H1 (cell line): ENCODE data around the gene TM9SF1. TPM values are rescaled to one million over a fixed set of nuclear protein-coding genes. Genes with fewer than 3 reads are reported as not detected.

Source experiments
- CTCF ChIA-PET: fragments of 300-600 bp; sonication (Branson Sonifier 250); formaldehyde crosslinking; loops from one replicate; lab custom pipeline; 2021; ENCODE audit not compliant: partially characterized antibody; lab: Charles Lee
- POLR2A ChIA-PET: fragments of 300-600 bp; sonication (Branson Sonifier 250); formaldehyde crosslinking; loops from one replicate; lab custom pipeline; 2021; ENCODE audit warnings: inconsistent platforms; ENCODE audit not compliant: partially characterized antibody; lab: Charles Lee
- DNase-seq, 2 experiments: peaks; one replicate each; pipeline versions ENCODE4 v3.0.0 to v3.0.0-alpha.2; 2010 to 2022; ENCODE audit warnings: low spot score in 2 of 2, low read depth in 1 of 2, mixed read lengths in 1 of 2
- FAIRE-seq: peaks from 2 replicates; lab custom pipeline; 2011; peaks lifted over from hg19 to GRCh38; lab: Jason Lieb, UNC
- H2AFZ ChIP-seq: 2 replicates; pipeline ENCODE4 v1.8.1; 2012; ENCODE audit warnings: low read length, inconsistent platforms
- H2AK5ac ChIP-seq: 2 replicates; pipeline ENCODE4 v1.6.1; 2013; ENCODE audit warnings: low read depth, low read length
- H2BK120ac ChIP-seq: replicated peaks from 2 replicates; pipeline ENCODE3; 2013; ENCODE audit warnings: low read depth, low read length, inconsistent platforms
- H2BK12ac ChIP-seq: 2 replicates; pipeline ENCODE4 v1.6.1; 2013; ENCODE audit warnings: low read depth, low read length
- H2BK15ac ChIP-seq: 2 replicates; pipeline ENCODE4 v1.6.1; 2013; ENCODE audit warnings: low read length
- H2BK20ac ChIP-seq: 2 replicates; pipeline ENCODE4 v1.6.1; 2013; ENCODE audit warnings: low read length
- H2BK5ac ChIP-seq: 2 replicates; pipeline ENCODE4 v1.6.1; 2013; ENCODE audit warnings: low read depth, low read length
- H3K14ac ChIP-seq: 2 replicates; pipeline ENCODE4 v1.6.1; 2013; ENCODE audit warnings: inconsistent platforms; ENCODE audit not compliant: insufficient read length
- H3K18ac ChIP-seq: 2 replicates; pipeline ENCODE4 v1.6.1; 2013; ENCODE audit warnings: low read length; ENCODE audit errors: extremely low read depth
- H3K23ac ChIP-seq: 2 replicates; pipeline ENCODE4 v1.6.1; 2013; ENCODE audit warnings: inconsistent platforms; ENCODE audit not compliant: insufficient read length
- H3K23me2 ChIP-seq: 2 replicates; pipeline ENCODE4 v1.6.1; 2013; ENCODE audit warnings: low read depth, low read length
- H3K27ac ChIP-seq: 2 replicates; pipeline ENCODE4 v1.6.1; 2011; ENCODE audit warnings: low read depth, low read length, inconsistent platforms
- H3K27me3 ChIP-seq, 4 experiments: replicated peaks in 1 of 4; 1 replicate in 1 of 4; 2 replicates in 3 of 4; pipeline versions ENCODE4 v1.6.1 to v1.8.1; 2011 to 2013; ENCODE audit warnings: low read length in 3 of 4, mild to moderate bottlenecking in 3 of 4, inconsistent platforms in 2 of 4, mixed read lengths in 2 of 4, moderate library complexity in 1 of 4; ENCODE audit not compliant: control insufficient read depth in 3 of 4, insufficient read depth in 3 of 4; ENCODE audit errors: extremely low read depth in 1 of 4
- H3K36me3 ChIP-seq, 4 experiments: 2 replicates each; pipeline versions ENCODE4 v1.6.1 to v1.8.1; 2011 to 2013; ENCODE audit warnings: mild to moderate bottlenecking in 4 of 4, low read length in 3 of 4, moderate library complexity in 2 of 4, control low read depth in 1 of 4, inconsistent platforms in 1 of 4; ENCODE audit not compliant: insufficient read depth in 4 of 4, control insufficient read depth in 2 of 4
- H3K4ac ChIP-seq: replicated peaks from 2 replicates; pipeline ENCODE3; 2013; ENCODE audit warnings: low read length, low read depth, mixed read lengths, inconsistent platforms; ENCODE audit not compliant: insufficient read length
- H3K4me1 ChIP-seq, 4 experiments: replicated peaks in 1 of 4; 1 replicate in 1 of 4; 2 replicates in 3 of 4; pipeline versions ENCODE4 v1.6.1 to v1.8.1; 2011 to 2013; ENCODE audit warnings: low read length in 3 of 4, inconsistent platforms in 2 of 4, mixed read lengths in 1 of 4; ENCODE audit not compliant: insufficient read depth in 4 of 4, control insufficient read depth in 3 of 4
- H3K4me2 ChIP-seq, 2 experiments: 2 replicates each; pipeline versions ENCODE4 v1.6.1 to v1.8.1; 2011 to 2013; ENCODE audit warnings: low read depth in 2 of 2, low read length in 2 of 2, control low read depth in 1 of 2, inconsistent platforms in 1 of 2, mild to moderate bottlenecking in 1 of 2; ENCODE audit not compliant: insufficient read depth in 1 of 2
- H3K4me3 ChIP-seq, 4 experiments: fragments of 200-600, 300-600 bp in 1 of 4; sonication (generic), shearing (Covaris generic), sonication (Bioruptor Twin) in 1 of 4; 2 replicates each; pipeline versions ENCODE4 v1.5.1 to v1.8.1; 2011 to 2016; ENCODE audit warnings: low read length in 4 of 4, low read depth in 3 of 4, control low read depth in 2 of 4, inconsistent platforms in 2 of 4, mild to moderate bottlenecking in 2 of 4, mixed read lengths in 1 of 4, moderate library complexity in 1 of 4; ENCODE audit not compliant: insufficient read depth in 2 of 4; ENCODE audit errors: extremely low read depth in 1 of 4
- H3K56ac ChIP-seq: replicated peaks from 2 replicates; pipeline ENCODE3; 2013; ENCODE audit warnings: low read depth, mild to moderate bottlenecking, mixed read lengths, low read length, inconsistent platforms; ENCODE audit not compliant: insufficient read length
- H3K79me1 ChIP-seq: 2 replicates; pipeline ENCODE4 v1.6.1; 2013; ENCODE audit warnings: low read depth, low read length, control low read depth
- H3K79me2 ChIP-seq, 2 experiments: 2 replicates each; pipeline versions ENCODE4 v1.6.1 to v1.8.1; 2012 to 2013; ENCODE audit warnings: low read length in 2 of 2, mild to moderate bottlenecking in 2 of 2, inconsistent platforms in 1 of 2; ENCODE audit not compliant: insufficient read depth in 2 of 2, control insufficient read depth in 1 of 2
- H3K9ac ChIP-seq, 4 experiments: replicated peaks in 1 of 4; 1 replicate in 1 of 4; 2 replicates in 3 of 4; pipeline versions ENCODE4 v1.6.1 to v1.8.1; 2011 to 2013; ENCODE audit warnings: low read depth in 3 of 4, low read length in 3 of 4, control low read depth in 2 of 4, mild to moderate bottlenecking in 2 of 4, moderate library complexity in 2 of 4, inconsistent platforms in 1 of 4; ENCODE audit errors: extremely low read depth in 1 of 4
- H3K9me3 ChIP-seq, 2 experiments: 2 replicates each; pipeline versions ENCODE4 v1.6.1 to v1.8.1; 2012 to 2013; ENCODE audit warnings: mild to moderate bottlenecking in 2 of 2, moderate library complexity in 2 of 2, control low read depth in 1 of 2, inconsistent platforms in 1 of 2, low read depth in 1 of 2, low read length in 1 of 2, mixed read lengths in 1 of 2; ENCODE audit not compliant: insufficient read depth in 2 of 2
- H4K20me1 ChIP-seq, 2 experiments: replicated peaks in 1 of 2; 2 replicates each; pipeline versions ENCODE3 to v1.8.1; 2011 to 2013; ENCODE audit warnings: inconsistent platforms in 2 of 2, low read length in 2 of 2, mild to moderate bottlenecking in 1 of 2; ENCODE audit not compliant: insufficient read depth in 2 of 2, control insufficient read depth in 1 of 2
- H4K5ac ChIP-seq: 2 replicates; pipeline ENCODE4 v1.6.1; 2013; ENCODE audit warnings: low read length, low read depth, mixed read lengths, inconsistent platforms; ENCODE audit not compliant: insufficient read length
- H4K8ac ChIP-seq: 2 replicates; pipeline ENCODE4 v1.8.0; 2013; ENCODE audit warnings: mild to moderate bottlenecking, moderate library complexity, low read length, inconsistent platforms; ENCODE audit not compliant: insufficient read depth; ENCODE audit errors: extremely low read depth
- H4K91ac ChIP-seq: replicated peaks from 2 replicates; pipeline ENCODE3; 2013; ENCODE audit warnings: low read length, mixed read lengths, inconsistent platforms; ENCODE audit not compliant: insufficient read length
- BCL11A ChIP-seq, 2 experiments: IDR thresholded peaks; one replicate each; pipeline ENCODE4 v1.6.1; 2011; ENCODE audit warnings: low read depth in 2 of 2, low read length in 2 of 2, mild to moderate bottlenecking in 2 of 2
- CBX5 ChIP-seq: fragments of 300-800, 300-1000 bp; sonication (generic); IDR thresholded peaks from 2 replicates; pipeline ENCODE4 v1.7.1; 2016; ENCODE audit warnings: antibody characterized with exemption, low read length, low read depth
- GTF2F1 ChIP-seq: IDR thresholded peaks from 2 replicates; pipeline ENCODE4 v1.6.1; 2012; ENCODE audit warnings: low read depth, low read length, improper control_type of control experiment, borderline replicate concordance
- PHF8 ChIP-seq: fragments of 200-600 bp; sonication (generic); conservative IDR thresholded peaks from 2 replicates; pipeline ENCODE4 v1.7.1; 2012; ENCODE audit warnings: low read depth, mild to moderate bottlenecking, inconsistent platforms, low read length, moderate library complexity
- SIX5 ChIP-seq: IDR thresholded peaks from 2 replicates; pipeline ENCODE4 v1.6.1; 2011; ENCODE audit warnings: mild to moderate bottlenecking, low read depth, low read length
- TAF7 ChIP-seq: optimal IDR thresholded peaks from 2 replicates; pipeline ENCODE3; 2011; ENCODE audit warnings: low read depth, mild to moderate bottlenecking, inconsistent platforms, low read length, moderate library complexity, borderline replicate concordance
- ZNF274 ChIP-seq: IDR thresholded peaks from 2 replicates; pipeline ENCODE4 v1.7.0; 2012; ENCODE audit warnings: low read length, borderline replicate concordance; ENCODE audit errors: extremely low read depth
- WGBS, 2 experiments: shearing (Covaris generic) in 1 of 2; methylation state at CpG; one replicate each; pipeline versions ENCODE4 v1.1.6 to v1.1.7; 2013 to 2015; ENCODE audit warnings: low lambda C conversion rate in 2 of 2, mixed read lengths in 2 of 2, inconsistent platforms in 1 of 2, low coverage in 1 of 2, missing lambda C conversion rate in 1 of 2; ENCODE audit not compliant: insufficient replicate concordance in 2 of 2, insufficient coverage in 1 of 2, insufficient read length in 1 of 2; ENCODE audit errors: extremely low coverage in 1 of 2, missing lambda C conversion rate in 1 of 2; 5-methylcytosine and 5-hydroxymethylcytosine counted together
- polyA plus RNA-seq, 7 experiments: library from polyadenylated mRNA; depleted of rRNA in 3 of 7; stranded (reverse) in 5 of 7; unstranded in 2 of 7; fragments of >200 nt in 5 of 7; fragments of 200-250 nt in 2 of 7; gene quantifications; 1 replicate in 5 of 7; 2 replicates in 1 of 7; 4 replicates in 1 of 7; pipeline versions ENCODE4 v1.2.1 to v1.2.3, GENCODE V29; 2011 to 2013; ENCODE audit warnings: missing spikeins in 2 of 7, mixed read lengths in 2 of 7
- total RNA-seq: library from RNA; stranded (reverse); fragmentation: NEBNext Ultra II Directional; extraction: Animal tissue kit (Norgen Biotek cat#: 25700); gene quantifications from 2 replicates; pipeline ENCODE4 v1.2.1, GENCODE V29; 2021
- TF ChIP-seq, protein P1 (sequence below): IDR thresholded peaks from 2 replicates; pipeline ENCODE4 v1.6.1; 2012; ENCODE audit warnings: inconsistent platforms
- TF ChIP-seq, protein P2 (sequence below), 3 experiments: IDR thresholded peaks; 1 replicate in 2 of 3; 2 replicates in 1 of 3; pipeline versions ENCODE4 v1.5.1 to v1.6.1; 2011; ENCODE audit warnings: low read length in 3 of 3, mild to moderate bottlenecking in 3 of 3, inconsistent platforms in 2 of 3, low read depth in 1 of 3, moderate library complexity in 1 of 3; ENCODE audit not compliant: insufficient read depth in 1 of 3; ENCODE audit errors: control extremely low read depth in 1 of 3

Gene TM9SF1
- total and polyA plus RNA-seq, 2 of the 8 experiments (the other 6 are each of a cell fraction or from before 2014, with no cell fraction given) = 22.2 to 29.2 TPM

DNA sequence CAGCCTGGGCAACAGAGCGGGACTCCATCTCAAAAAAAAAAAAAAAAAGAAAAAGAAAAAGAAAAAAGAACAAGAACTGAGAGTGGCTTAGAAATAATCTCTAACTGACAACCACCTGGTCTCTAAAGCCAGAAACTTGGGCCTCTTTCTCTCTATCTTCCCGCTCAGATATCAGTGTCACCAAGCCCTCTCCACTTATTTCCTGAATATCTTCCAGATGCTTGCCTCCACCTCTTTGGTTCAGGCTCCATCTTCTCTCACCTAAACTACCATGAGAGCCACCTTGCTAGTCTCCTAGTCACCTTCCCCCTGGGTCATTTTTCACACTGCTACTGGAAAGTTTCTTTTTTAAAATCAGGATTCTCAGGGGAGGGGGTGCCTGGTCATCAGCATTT, 1.8 kb upstream of the TM9SF1 start:
- peaks cover 6 to 7% of the 10 kb centered on the region in 2 experiments for H3K9me3 ChIP-seq
- no peak for FAIRE-seq
- no peak overlapping the region for H2BK20ac ChIP-seq
- no peak overlapping the region for H4K91ac ChIP-seq
- H3K9ac ChIP-seq = no peak overlapping the region
- ChIA-PET CTCF (no interaction called here), POLR2A (interaction anchor here (0.6 to 4.7 kb wide), 4 partner anchors 8 to 61 kb away, joined by 3 to 119 read pairs (median 31); partner anchors contain the start of genes CHMP4A, IPO4, MDP1 and PSME1)
- peaks cover 5% of the 10 kb centered on the region; the same call in 1 of the 2 replicates for H3K23me2 ChIP-seq
- no peak overlapping the region for H2AK5ac ChIP-seq
- H3K79me1 ChIP-seq = peaks cover 3% of the 10 kb centered on the region; the same call in 1 of the 2 replicates
- no peak overlapping the region for H2AFZ ChIP-seq
- H3K4me3 ChIP-seq = peak overlapping the region in 1 of 4 experiments; percentile 88; a peak in 1 of 8 replicates
- no peak overlapping the region for H4K8ac ChIP-seq
- no peak overlapping the region for H4K5ac ChIP-seq
- no peak overlapping the region for H3K23ac ChIP-seq
- no peak overlapping the region for H2BK12ac ChIP-seq
- no peak overlapping the region for H3K14ac ChIP-seq
- 89% methylated on average over 1 of the region's 2 CpGs; no CpG with 5 or more reads in 1 of the 2 experiments for WGBS, 2 experiments
- no peak overlapping the region for H3K4ac ChIP-seq
- H3K56ac ChIP-seq = no peak overlapping the region
- H3K4me2 ChIP-seq = peak overlapping the region in 1 of 2 experiments; percentile 79; a peak in 2 of 4 replicates
- H2BK5ac ChIP-seq = no peak overlapping the region
- no peak overlapping the region for H3K27ac ChIP-seq
- H3K4me1 ChIP-seq = peaks cover 0 to 9% (median 3%) of the 10 kb centered on the region in 4 experiments; a peak in 3 of 7 replicates
- no peak overlapping the region for H2BK120ac ChIP-seq
- H4K20me1 ChIP-seq = no peaks in the 10 kb centered on the region
- H3K18ac ChIP-seq = no peak overlapping the region
- peaks cover 4 to 17% (median 10%) of the 10 kb centered on the region in 4 experiments; a peak in 6 of 8 replicates for H3K36me3 ChIP-seq
- no peaks in the 10 kb centered on the region for H3K27me3 ChIP-seq
- peaks cover 0 to 3% of the 10 kb centered on the region in 2 experiments; a peak in 2 of 4 replicates for H3K79me2 ChIP-seq
- no peak overlapping the region for H2BK15ac ChIP-seq
- no peak for DNase-seq
- TF ChIP-seq PHF8 = no peak
- TF ChIP-seq, protein P1, sequence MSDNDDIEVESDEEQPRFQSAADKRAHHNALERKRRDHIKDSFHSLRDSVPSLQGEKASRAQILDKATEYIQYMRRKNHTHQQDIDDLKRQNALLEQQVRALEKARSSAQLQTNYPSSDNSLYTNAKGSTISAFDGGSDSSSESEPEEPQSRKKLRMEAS = no peak
- TF ChIP-seq, protein P2, sequence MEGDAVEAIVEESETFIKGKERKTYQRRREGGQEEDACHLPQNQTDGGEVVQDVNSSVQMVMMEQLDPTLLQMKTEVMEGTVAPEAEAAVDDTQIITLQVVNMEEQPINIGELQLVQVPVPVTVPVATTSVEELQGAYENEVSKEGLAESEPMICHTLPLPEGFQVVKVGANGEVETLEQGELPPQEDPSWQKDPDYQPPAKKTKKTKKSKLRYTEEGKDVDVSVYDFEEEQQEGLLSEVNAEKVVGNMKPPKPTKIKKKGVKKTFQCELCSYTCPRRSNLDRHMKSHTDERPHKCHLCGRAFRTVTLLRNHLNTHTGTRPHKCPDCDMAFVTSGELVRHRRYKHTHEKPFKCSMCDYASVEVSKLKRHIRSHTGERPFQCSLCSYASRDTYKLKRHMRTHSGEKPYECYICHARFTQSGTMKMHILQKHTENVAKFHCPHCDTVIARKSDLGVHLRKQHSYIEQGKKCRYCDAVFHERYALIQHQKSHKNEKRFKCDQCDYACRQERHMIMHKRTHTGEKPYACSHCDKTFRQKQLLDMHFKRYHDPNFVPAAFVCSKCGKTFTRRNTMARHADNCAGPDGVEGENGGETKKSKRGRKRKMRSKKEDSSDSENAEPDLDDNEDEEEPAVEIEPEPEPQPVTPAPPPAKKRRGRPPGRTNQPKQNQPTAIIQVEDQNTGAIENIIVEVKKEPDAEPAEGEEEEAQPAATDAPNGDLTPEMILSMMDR (IDR thresholded peaks at IDR 0.05; ENCODE audit: control extremely low read depth in 1 of 3, insufficient read depth in 1 of 3, low read depth in 1 of 3, low read length in 3 of 3) = no peak
- no peak for TF ChIP-seq GTF2F1
- no peak for TF ChIP-seq BCL11A (IDR thresholded peaks at IDR 0.05; ENCODE audit: low read depth in 2 of 2, low read length in 2 of 2)
- TF ChIP-seq SIX5 = no peak
- no peak for TF ChIP-seq ZNF274
- no peak for TF ChIP-seq CBX5
- no peak for TF ChIP-seq TAF7
